Ovary (tissue), 3 donors: ENCODE results near the gene ZNF888.

Source experiments
- CTCF ChIP-seq, 3 donors: fragments of 450-650 bp in 2 of 3; fragments of 200-600 bp in 1 of 3; IDR thresholded peaks; one replicate each; pipeline versions ENCODE4 v1.5.1 to v1.8.0; 2016 to 2022; ENCODE audit warnings: antibody characterized with exemption in 3 of 3, mild to moderate bottlenecking in 1 of 3
- POLR2A ChIP-seq: fragments of 450-650 bp; IDR thresholded peaks from one replicate; pipeline ENCODE4 v1.6.1; 2017; ENCODE audit warnings: antibody characterized with exemption, mild to moderate bottlenecking, moderate library complexity
- donor health status: DM: no; HTN: no; CAD: no.

DNA sequence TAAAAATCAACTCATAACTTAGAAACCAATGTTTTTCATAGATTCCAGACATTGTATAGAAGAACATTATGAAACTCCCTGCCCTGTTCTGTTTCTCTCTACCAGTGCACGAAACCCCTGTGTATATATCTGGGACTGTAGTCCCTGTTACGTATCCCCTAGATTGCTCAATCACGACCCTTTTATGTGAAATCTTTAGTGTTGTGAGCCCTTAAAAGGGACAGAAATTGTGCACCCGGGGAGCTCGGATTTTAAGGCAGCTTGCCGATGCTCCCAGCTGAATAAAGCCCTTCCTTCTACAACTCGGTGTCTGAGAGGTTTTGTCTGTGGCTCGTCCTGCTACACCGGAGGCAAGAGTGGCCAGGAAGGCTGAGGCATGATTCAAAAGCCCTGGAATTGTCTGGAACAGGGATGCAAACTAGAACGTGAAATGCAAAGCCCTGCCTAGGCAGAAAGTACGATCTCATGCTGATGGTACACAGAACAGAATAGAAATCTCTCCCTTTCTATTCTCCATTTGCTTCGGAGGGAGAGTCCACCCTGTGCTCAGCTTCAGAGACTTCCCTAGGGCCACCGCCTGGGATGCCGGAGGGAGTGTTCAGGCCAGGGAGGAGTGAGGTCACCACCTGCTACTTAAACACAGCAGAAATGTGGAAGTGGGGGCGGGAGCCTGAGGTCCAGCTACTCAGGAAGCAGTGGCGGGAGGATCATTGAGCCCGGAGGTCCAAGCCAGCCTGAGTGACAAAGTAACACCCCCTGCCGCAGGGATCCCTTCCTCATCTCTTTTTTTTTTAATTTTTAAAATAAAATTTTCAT is 758 bp upstream of the ZNF888 start:
- TF ChIP-seq CTCF (IDR thresholded peaks at IDR 0.05) (no peak), POLR2A (no peak)
